Epithelial cell of prostate (primary cell): Measurements from ENCODE around the gene PHYKPL.
A peak's percentile ranks its signal among the peaks of the same experiment; 100 is the strongest.
"Not testable (repeated sequence)": the region's sequence is repeated elsewhere in the genome, so short reads cannot be mapped to it uniquely, and the experiment has no call there.

Source experiments
- DNase-seq: peaks from one replicate; pipeline ENCODE4 v3.0.0-alpha.2; 2011; ENCODE audit warnings: low read depth, low spot score
- H3K27ac ChIP-seq: fragments of 450-650 bp; 2 replicates; pipeline ENCODE4 v1.5.1; 2017; ENCODE audit warnings: mild to moderate bottlenecking

Gene PHYKPL

GRCh38 chr5:178266581-178266980, 34.0 kb upstream of the PHYKPL start:
- no peak overlapping the region for H3K27ac ChIP-seq
- DNase-seq = no peak

GRCh38 chr5:178265746-178266145, 33.1 kb upstream of the PHYKPL start:
- H3K27ac ChIP-seq = no peak overlapping the region

GRCh38 chr5:178264044-178264443, 31.4 kb upstream of the PHYKPL start:
- no peak overlapping the region for H3K27ac ChIP-seq
- no peak for DNase-seq

More at GRCh38 chr5:178265746-178266145, 33.1 kb upstream of the PHYKPL start:
- DNase-seq = no peak

GRCh38 chr5:178261666-178262600, 29.3 kb upstream of the PHYKPL start:
- no peak overlapping the region for H3K27ac ChIP-seq
- DNase-seq = no peak

- no peak for DNase-seq
- H3K27ac ChIP-seq = no peak overlapping the region
Measured at GRCh38 chr5:178259623-178260536, 27.3 kb upstream of the PHYKPL start.

- no peak for DNase-seq
- no peak overlapping the region for H3K27ac ChIP-seq
Measured at GRCh38 chr5:178257650-178258049, 25.0 kb upstream of the PHYKPL start.

GRCh38 chr5:178256746-178257145, 24.1 kb upstream of the PHYKPL start:
- no peak overlapping the region for H3K27ac ChIP-seq

GRCh38 chr5:178253632-178254031, 21.0 kb upstream of the PHYKPL start:
- not testable (repeated sequence) for DNase-seq, H3K27ac ChIP-seq

More at GRCh38 chr5:178256746-178257145, 24.1 kb upstream of the PHYKPL start:
- no peak for DNase-seq

GRCh38 chr5:178252258-178252657, 19.7 kb upstream of the PHYKPL start:
- DNase-seq = no peak
- H3K27ac ChIP-seq = no peak overlapping the region

GRCh38 chr5:178250263-178250662, 17.7 kb upstream of the PHYKPL start:
- no peak for DNase-seq

GRCh38 chr5:178249191-178249989, 16.8 kb upstream of the PHYKPL start:
- peak; percentile 79 for DNase-seq
- no peak overlapping the region for H3K27ac ChIP-seq

More at GRCh38 chr5:178250263-178250662, 17.7 kb upstream of the PHYKPL start:
- H3K27ac ChIP-seq = no peak overlapping the region

GRCh38 chr5:178248750-178249149, 16.1 kb upstream of the PHYKPL start:
- no peak for DNase-seq
- H3K27ac ChIP-seq = no peak overlapping the region

- DNase-seq = no peak
- no peak overlapping the region for H3K27ac ChIP-seq
Measured at GRCh38 chr5:178247481-178248456, 15.2 kb upstream of the PHYKPL start.

GRCh38 chr5:178246624-178247279, 14.2 kb upstream of the PHYKPL start:
- no peak for DNase-seq
- H3K27ac ChIP-seq = no peak overlapping the region

- DNase-seq = no peak
- no peak overlapping the region for H3K27ac ChIP-seq
Measured at GRCh38 chr5:178245389-178245788, 12.8 kb upstream of the PHYKPL start.

- DNase-seq = peak; percentile 26
- peak overlapping the region; percentile 39 for H3K27ac ChIP-seq
Measured at GRCh38 chr5:178244576-178244975, 12.0 kb upstream of the PHYKPL start.

GRCh38 chr5:178242416-178242815, 9.8 kb upstream of the PHYKPL start:
- no peak for DNase-seq
- H3K27ac ChIP-seq = no peak overlapping the region

- DNase-seq = no peak
- H3K27ac ChIP-seq = no peak overlapping the region
Measured at GRCh38 chr5:178241688-178242231, 9.2 kb upstream of the PHYKPL start.
